Activated CD4-positive, alpha-beta T cell treated with anti-CD3 and anti-CD28 coated beads, Interleukin-2, amount 50 U/mL, for 24 hours (primary cell): ENCODE data around the gene NHP2.

Experiments
- DNase-seq, 2 donors: peaks; one replicate each; pipeline ENCODE4 v3.0.0-alpha.2; 2020; ENCODE audit warnings: low read depth in 1 of 2, low spot score in 1 of 2

NHP2 gene

GRCh38 chr5:178115136-178115813 lies 38.4 kb downstream of the NHP2 start:
- no peak for DNase-seq

- DNase-seq = no peak
These were observed 39.2 kb downstream of the NHP2 start for GRCh38 chr5:178114325-178115135.

GRCh38 chr5:178113841-178114324 lies 39.8 kb downstream of the NHP2 start:
- DNase-seq = no peak

- DNase-seq = peak; percentile 60 to 77
These were observed 40.4 kb downstream of the NHP2 start, which contains the start of gene N4BP3 for GRCh38 chr5:178113141-178113787. Gene N4BP3 (plus strand): TSS chr5:178113532. CDS start chr5:178119584, 6,052 bp downstream.

GRCh38 chr5:178112545-178112944 lies 41.1 kb downstream of the NHP2 start:
- DNase-seq = no peak

- DNase-seq = no peak
These were observed 41.8 kb downstream of the NHP2 start for GRCh38 chr5:178111925-178112324.

GRCh38 chr5:178110511-178110910 lies 43.2 kb downstream of the NHP2 start:
- no peak for DNase-seq

- no peak for DNase-seq
These were observed 44.7 kb downstream of the NHP2 start for GRCh38 chr5:178108966-178109365.

- no peak for DNase-seq
These were observed 45.2 kb downstream of the NHP2 start for GRCh38 chr5:178108446-178108845.

GRCh38 chr5:178107756-178108310 lies 45.9 kb downstream of the NHP2 start:
- DNase-seq = no peak

- no peak for DNase-seq
These were observed 47.0 kb downstream of the NHP2 start for GRCh38 chr5:178106556-178107239.

- DNase-seq = no peak
These were observed 47.6 kb downstream of the NHP2 start for GRCh38 chr5:178106086-178106485.

- DNase-seq = no peak
These were observed 49.2 kb downstream of the NHP2 start for GRCh38 chr5:178104492-178104891.

GRCh38 chr5:178103612-178104011 lies 50.1 kb downstream of the NHP2 start:
- no peak for DNase-seq
